Ammon's horn (tissue), 1 donor: ENCODE data around the gene ADCY5.

Experiments
- DNase-seq: peaks from one replicate; pipeline ENCODE4 v3.0.0-alpha.2; 2016; ENCODE audit warnings: low spot score

ADCY5 gene

DNA sequence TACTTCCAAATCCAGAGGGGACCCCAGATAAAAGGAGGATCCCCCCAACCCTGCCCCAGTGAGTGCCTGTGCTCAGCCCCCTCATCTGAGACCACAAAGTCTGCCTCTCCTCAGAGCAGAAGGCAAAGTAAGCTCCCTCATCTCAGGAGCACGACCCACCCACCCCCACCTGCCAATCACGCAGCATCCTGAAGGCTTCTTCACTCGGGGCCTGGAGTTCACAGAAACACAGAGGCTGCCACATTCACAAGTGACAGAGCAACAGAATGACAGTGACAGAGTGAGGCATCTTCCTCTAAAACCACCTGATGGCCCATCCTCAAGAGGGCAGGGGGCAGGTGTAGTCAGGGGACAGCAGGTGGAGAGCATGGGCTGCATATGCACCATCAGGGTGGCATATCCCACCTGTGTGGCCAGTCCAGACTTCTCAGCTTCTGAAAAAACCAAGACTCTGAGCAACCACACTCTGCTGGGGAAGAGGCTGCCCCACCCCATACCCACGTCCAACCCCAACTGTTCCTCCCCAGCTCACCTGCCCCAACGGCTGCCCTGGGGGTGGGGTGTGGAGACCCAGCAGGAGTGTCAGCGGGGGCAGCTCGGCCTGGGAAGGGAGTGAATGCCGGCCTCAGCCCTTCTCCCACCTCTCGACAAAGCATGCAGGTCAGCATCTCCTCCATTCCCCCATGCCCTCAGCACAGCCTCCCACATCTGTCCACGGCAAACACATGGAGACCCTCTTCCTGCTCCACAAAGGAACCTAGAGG, 19.3 kb downstream of the ADCY5 start:
- DNase-seq = no peak

- no peak for DNase-seq
Observed at GRCh38 chr3:123424999-123425712, 23.7 kb downstream of the ADCY5 start.

- DNase-seq = no peak
Observed at GRCh38 chr3:123424321-123424998, 24.4 kb downstream of the ADCY5 start.

DNA sequence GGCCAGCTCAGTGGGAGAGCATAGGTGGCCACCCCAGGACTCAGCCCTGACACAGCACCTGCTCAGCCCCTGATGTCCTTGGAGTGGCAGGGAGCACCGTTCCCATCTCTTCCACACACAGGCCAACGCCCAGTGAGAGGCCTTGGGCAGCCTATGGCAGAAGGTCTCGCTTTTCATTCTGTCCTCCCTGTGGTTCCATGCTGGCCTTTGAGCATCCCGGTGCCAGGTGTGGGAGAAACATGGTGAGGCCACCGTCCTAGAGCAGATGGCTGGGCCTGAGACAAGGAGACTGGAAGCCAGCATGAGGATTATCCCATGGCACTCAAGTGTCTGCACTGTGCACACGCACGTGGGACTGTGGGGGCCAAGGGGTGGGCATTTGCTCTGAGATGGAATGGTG, 25.1 kb downstream of the ADCY5 start:
- DNase-seq = no peak

DNA sequence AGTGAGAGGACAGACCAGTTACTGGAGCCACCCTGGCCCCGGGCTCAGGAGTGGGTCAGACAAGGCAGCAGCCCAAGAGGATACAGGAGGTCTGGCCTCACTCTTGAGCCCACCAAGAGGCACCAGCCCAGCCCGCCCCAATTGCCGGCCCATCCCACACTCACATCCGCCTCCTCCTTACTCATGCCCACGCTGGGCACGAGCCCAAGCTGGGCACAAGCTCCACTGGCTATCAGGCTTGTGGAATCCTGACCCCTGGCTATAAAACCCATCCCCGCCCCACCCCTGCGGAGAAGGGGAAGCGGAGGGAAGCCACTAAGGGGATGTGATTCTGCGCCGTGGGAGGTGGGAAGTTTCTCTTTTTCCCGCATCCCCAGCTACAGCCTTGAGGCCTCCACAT, 25.9 kb downstream of the ADCY5 start:
- DNase-seq = peak; percentile 54

DNA sequence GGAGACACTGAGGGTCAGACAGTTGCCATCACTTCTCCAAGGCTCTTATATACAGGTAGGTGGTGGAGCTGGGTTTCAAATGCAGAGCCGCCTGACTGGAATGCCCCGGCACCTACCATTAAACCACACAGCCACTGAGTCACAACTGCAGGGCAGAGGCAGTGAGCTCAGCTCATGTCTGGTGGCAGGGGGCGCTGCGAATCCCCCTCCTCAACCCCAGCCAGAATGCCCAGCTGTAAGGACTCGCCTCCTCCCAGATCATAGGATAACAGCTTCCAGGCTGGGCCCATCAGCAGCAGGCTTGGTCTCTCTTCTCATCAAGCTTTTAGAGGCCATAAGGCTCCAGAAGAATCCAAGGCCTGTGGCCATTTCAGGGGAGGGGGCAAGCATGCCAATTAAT, 26.4 kb downstream of the ADCY5 start:
- DNase-seq = no peak

GRCh38 chr3:123421353-123422174, 27.3 kb downstream of the ADCY5 start:
- peak; percentile 68 for DNase-seq

GRCh38 chr3:123420416-123420968, 28.4 kb downstream of the ADCY5 start:
- no peak for DNase-seq

GRCh38 chr3:123419850-123420297, 29.0 kb downstream of the ADCY5 start:
- peak; percentile 82 for DNase-seq

GRCh38 chr3:123419181-123419849, 29.6 kb downstream of the ADCY5 start:
- peak; percentile 81 for DNase-seq

DNA sequence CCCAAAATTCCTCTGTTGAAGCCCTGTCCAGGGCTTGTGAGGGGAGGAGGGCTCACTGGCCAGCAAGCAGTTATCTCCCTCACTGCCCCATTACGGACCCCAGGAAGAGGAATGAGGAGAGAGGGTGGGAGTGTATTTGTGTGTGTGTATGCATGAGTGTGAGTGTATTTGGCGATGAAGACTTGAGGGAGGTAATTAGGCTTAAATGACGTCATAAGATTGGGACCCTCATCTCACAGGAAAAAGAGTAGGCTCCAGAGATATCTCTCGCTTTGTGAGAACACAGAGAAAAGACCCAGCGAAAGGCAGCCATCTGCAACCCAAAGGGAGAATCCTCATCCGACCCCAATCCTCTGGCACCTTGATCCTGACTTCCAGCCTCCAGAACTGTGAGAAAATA, 32.2 kb downstream of the ADCY5 start:
- no peak for DNase-seq

GRCh38 chr3:123416173-123416572, 32.7 kb downstream of the ADCY5 start:
- no peak for DNase-seq

DNA sequence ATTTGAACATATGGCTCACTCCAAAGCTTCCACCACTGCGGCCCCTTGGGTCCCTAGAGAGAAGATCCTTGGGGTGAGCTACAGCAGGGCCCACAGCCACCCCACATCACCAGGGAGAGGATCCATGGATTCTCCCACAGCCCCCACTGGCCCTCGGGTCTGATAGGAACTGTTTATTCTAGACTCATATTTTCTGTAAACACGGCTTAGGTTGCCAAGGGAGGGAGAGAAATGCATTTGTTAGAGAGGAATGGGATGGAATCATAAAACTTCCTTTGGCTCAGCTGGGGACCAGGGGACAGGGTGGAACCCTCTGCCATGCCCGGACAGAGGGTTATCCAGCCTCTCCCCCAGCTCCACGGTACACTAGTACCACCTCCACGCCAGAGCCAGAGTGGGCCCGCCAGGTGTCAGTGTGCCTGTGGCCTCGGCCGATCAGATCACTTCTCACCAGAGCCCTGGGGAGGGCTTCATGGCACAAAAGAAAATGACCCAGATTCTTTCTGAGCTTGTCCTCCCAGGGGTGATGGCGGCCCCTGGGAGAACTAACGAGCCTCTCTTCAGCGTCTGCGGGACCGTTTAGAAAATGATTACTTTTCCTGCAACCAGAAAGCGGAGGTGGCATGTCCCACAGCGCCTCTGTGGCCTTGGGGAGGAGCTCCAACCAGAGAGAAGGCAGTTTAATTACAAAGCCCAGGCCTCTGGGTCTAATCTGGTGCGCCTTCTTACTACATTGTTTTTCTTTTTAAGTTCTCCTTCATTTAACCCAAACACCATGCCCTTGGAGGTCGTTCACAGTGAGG, 33.7 kb downstream of the ADCY5 start:
- DNase-seq = no peak

DNA sequence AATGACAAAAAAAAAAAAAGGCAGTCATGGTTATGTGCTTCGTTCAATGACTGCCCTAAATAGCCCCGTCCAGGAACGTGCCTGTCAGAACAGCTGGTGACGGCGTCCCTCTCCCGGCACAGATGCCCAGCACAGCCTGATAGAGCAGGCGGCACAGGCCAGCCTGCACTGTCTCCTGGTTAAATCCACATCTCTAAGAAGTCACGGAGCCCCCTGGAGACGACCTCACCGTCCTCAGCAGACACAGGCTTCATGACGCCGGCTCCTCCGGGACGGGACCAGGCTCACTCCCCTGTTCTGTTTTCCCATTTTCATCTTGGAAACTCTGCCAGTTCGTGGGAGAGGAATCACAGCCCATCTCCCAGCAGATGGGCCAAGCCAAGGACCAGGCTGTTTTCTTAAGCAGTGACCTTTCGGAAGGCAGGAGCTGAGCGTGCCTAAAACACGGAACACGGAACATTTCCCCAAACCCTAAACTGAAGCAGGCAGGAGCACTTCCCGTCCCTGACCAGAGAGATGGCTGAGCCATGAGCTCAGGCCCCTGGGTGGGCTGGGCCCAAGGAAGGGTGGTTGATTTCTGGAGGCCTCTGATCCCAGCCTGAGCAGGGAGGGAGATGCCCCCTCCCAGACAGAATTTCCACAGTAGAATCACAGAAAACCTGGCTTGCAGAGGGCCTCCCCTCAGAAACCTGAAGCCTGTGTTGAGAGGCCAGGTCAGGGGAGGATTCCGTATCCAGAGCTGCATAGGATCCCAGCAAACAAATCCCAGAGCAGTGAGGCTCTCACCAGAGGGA, 35.9 kb downstream of the ADCY5 start:
- DNase-seq = peak; percentile 81

DNA sequence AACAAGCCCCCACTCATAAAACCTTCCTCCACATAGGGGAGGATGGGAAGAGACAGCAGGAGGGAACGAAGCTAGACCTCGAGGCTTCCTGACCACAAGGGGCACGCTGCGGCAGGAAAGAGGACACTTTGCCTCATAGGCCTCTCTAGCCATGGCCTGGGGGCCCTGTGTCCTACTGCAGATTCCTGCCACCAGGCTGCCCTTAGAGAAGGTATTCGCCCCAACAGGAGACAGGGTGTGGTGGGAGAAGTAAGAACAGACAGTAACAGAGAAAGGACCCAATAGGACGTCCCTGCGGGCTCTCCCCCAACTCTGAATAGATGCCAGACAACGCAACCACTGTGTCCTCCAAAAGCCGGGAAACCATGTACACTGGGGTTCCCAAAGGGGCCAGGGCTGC, 36.8 kb downstream of the ADCY5 start:
- DNase-seq = no peak

GRCh38 chr3:123411340-123412040, 37.4 kb downstream of the ADCY5 start:
- peak; percentile 39 for DNase-seq

DNA sequence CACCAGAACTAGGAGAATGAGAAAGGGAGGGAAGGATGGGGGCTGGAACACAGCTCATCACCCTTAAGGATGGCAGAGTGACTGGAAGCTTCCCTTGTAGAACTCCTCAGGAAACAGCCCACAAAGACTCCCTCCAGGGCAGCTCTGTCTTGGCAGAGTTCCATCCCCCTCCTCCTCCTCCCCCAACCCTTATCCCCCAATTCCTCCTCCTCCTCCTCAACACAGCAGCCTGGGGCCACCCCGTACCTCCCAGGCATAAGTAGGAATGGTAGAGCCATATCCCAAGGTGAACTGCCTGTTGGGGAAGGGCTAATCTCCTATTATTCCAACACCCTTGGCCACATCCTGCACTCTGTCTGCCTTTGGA, 38.8 kb downstream of the ADCY5 start:
- DNase-seq = no peak

DNA sequence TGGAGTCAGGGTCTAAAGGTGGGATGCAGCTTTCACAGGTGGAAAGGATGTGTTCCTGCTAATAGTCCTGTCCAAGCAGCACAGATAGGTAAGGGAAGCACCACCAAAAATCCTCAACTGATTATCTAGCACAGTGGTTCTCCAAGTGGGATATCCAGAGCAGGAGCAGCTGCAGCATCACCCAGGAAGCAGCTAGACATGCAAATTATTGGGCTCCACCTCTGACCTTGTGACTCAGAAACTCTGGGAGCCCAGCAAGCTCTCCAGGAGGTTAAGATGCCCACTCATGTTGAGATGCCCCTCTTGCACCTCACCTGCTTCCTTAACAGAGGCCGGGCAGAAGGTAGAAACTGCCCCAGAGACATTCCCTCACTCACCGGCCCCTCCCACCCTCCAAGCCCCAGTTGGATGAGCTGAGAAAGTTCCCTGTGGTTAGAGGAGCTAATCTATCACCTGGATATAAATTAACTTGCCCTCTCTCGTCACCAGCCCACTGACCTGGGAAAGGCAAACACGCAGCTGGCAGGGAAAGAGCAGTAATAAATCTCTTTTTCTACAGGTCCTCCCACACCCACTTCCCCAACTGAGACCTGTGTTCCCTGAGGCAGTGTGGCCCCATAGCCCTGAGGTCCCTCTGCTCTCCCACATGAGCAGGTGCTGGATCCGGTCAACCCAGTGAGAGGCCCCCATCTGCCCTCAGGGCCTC, 39.3 kb downstream of the ADCY5 start:
- no peak for DNase-seq
